GM13977 (cell line): ENCODE results near the gene APH1B.
"Not testable (repeated sequence)": the region's sequence is repeated elsewhere in the genome, so short reads cannot be mapped to it uniquely, and the experiment has no call there.

ENCODE experiments used
- DNase-seq: peaks from one replicate; pipeline ENCODE4 v3.0.0; 2012; ENCODE audit warnings: low spot score
- CTCF ChIP-seq: IDR thresholded peaks from 2 replicates; pipeline ENCODE4 v1.5.1; 2012; ENCODE audit warnings: mild to moderate bottlenecking, control low read depth; ENCODE audit not compliant: insufficient read depth; ENCODE audit errors: extremely low read depth, missing control alignments
- in situ Hi-C: fragments of 300-500 bp; cut with MboI; formaldehyde crosslinking; loops from one replicate; pipeline ENCODE4 v1.12.0; 2022; ENCODE audit warnings: low sequenced_read_pairs, low pct_unique_long_range_greater_than_20kb, mixed read lengths, inconsistent platforms; ENCODE audit not compliant: unreplicated experiment

The APH1B gene

GRCh38 chr15:63338170-63338569 is 60.8 kb downstream of the APH1B start:
- TF ChIP-seq CTCF: no peak
- in situ Hi-C loops: no loop called here
- no peak for DNase-seq

GRCh38 chr15:63339006-63339766 is 61.8 kb downstream of the APH1B start:
- in situ Hi-C loops: no loop called here
- no peak for TF ChIP-seq CTCF
- no peak for DNase-seq

GRCh38 chr15:63339836-63340235 is 62.4 kb downstream of the APH1B start:
- no peak for DNase-seq
- in situ Hi-C loops: no loop called here
- TF ChIP-seq CTCF: no peak

- no peak for TF ChIP-seq CTCF
- in situ Hi-C loops: no loop called here
- DNase-seq: no peak
Observed at GRCh38 chr15:63340353-63340752, 62.9 kb downstream of the APH1B start.

GRCh38 chr15:63340878-63341277 is 63.5 kb downstream of the APH1B start:
- DNase-seq: no peak
- in situ Hi-C loops: no loop called here
- no peak for TF ChIP-seq CTCF

- in situ Hi-C loops: no loop called here
- DNase-seq: no peak
- TF ChIP-seq CTCF: no peak
Observed at GRCh38 chr15:63341898-63342297, 64.5 kb downstream of the APH1B start.

- peak; percentile 39 for DNase-seq
Observed at GRCh38 chr15:63342996-63343562, 65.7 kb downstream of the APH1B start.

More at GRCh38 chr15:63342996-63343562, 65.7 kb downstream of the APH1B start:
- in situ Hi-C loops: not testable (repeated sequence)
